Activated CD8-positive, alpha-beta memory T cell treated with anti-CD3 and anti-CD28 coated beads for 36 hours (primary cell): ENCODE measurements around the gene RETREG3. TPM values are rescaled to one million over a fixed set of nuclear protein-coding genes. Genes with fewer than 3 reads are reported as not detected.

ENCODE experiments used
- CTCF ChIA-PET: fragments of 350-600 bp; sonication (Branson Sonifier 250); formaldehyde crosslinking; loops from one replicate; lab custom pipeline; 2021; ENCODE audit warnings: antibody characterized with exemption; lab: Charles Lee
- POLR2A ChIA-PET: fragments of 350-600 bp; sonication (Branson Sonifier 250); formaldehyde crosslinking; loops from one replicate; lab custom pipeline; 2021; ENCODE audit warnings: antibody characterized with exemption; lab: Charles Lee
- total RNA-seq, 2 experiments: library from RNA; stranded (reverse); gene quantifications; one replicate each; pipeline ENCODE4 v1.2.3, GENCODE V29; 2021

RETREG3 gene
- total RNA-seq, 2 experiments from 2014 or later, result 29.6 to 30.2 TPM

DNA sequence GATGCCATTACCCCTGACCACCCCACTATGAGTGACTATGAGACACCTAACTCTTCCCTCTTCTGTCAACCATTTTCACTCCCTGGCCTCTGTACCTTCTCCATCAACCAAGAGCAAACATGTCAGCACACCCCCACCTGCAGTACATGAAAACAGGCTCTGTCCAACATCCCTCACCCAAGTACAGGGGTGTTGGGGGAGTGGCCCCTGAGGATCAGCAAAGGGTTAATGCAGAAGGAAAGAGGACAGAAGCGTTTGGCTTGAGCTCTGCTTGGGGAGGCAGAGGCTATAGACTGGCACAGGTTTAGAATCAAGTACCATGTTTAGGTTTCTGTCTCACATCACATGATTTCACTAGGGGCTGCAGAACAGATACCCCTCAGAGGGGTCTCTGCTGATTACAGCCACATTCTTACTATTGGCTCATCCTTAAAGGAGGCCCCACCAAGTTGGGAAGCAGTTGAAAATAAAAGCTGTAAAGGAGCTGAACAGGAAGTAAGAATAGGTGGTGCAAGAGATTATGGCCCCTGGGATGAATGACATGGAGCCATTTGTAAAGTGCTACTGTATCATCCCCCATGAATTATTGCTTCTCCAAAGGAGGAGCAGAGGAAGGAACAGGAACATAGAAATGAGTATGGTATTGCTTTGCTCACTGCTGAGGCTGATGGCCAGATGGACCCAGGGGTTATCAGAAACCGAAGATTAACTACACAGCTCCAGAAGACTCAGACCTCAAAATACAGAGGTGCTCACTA is 29.2 kb downstream of the RETREG3 start:
- ChIA-PET POLR2A (no interaction called here), CTCF (interaction anchor here (3.3 to 3.6 kb wide), 2 partner anchors 29 to 182 kb away, joined by 17 to 26 read pairs; partner anchors contain the start of genes RAMP2, RETREG3 and TUBG1)

DNA sequence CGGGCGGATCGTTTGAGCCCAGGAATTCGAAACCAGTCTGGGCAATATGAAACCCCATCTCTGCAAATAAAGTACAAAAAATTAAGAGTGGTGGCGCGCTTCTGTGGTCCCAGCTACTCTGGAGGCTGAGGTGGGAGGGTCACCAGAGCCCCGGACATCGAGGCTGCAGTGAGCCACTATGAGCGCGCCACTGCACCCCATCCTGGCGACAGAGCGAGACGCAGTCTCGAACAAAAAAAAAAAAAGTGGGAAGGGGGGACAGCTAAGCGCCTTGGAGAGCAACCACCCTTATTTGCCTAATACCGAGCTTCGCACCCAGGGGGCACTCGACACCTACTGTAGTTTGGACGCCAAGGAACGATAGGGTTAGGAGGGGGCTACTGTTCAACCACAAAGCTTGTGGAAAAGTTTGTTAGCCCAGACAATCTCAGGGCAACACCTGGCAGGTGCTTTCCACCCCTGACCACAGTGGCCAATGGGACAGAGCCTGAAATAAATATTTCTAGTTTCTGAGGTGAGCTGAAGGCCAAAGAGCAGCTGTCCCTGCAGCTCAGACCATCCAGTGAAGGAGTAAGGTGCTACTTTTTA is 30.8 kb downstream of the RETREG3 start:
- POLR2A ChIA-PET, result interaction anchor here (0.6 to 2.8 kb wide), 6 partner anchors 8 to 246 kb away, joined by 3 to 18 read pairs (median 4); partner anchors contain the start of genes BECN1, MLX, RETREG3 and TUBG1
- CTCF ChIA-PET, result interaction anchor here (0.5 to 3.6 kb wide), 35 partner anchors 8 to 656 kb away, joined by 3 to 26 read pairs (median 4); partner anchors contain the start of genes CNTD1, COA3, MLX and PLEKHH3

DNA sequence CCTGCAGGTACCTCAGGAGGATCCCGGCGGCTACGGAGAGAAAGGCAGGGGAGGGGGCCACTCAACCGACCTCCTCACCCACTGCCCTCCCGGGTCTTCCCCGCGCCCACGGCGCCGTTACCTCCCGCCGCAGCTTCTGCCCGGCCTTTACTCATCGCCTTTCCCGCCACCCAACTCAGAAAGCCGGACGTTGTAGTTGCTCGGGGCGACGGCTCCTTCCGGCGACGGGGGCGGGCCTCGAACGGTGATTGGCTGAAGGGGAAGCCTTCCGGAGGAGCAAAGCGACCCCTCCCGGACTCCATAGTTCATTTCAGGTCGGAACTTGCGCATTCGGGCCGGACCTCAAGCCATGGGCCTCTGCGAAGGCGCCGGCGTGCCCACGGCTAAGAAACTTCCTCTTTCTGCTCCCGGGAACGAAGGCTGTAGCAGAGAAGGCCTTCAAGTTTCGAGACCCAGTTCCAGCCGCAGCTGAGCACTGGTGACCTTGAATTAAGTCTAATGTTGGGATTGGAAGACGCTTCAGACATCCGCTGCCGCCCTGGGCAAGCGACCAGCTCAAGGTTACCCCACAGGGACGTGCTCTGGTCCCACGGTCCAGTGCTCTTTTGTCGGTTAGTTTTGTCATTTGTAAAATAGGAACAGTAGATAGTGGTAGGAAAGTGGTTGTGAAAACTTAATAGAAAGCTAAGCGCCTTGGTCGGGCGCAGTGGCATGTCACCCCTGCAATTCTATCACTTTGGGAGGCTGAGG is 31.5 kb downstream of the RETREG3 start, which contains the start of gene PSMC3IP:
Gene PSMC3IP (minus strand): TSS at position 198 of the 750 bp plus-strand sequence. CDS start 43 bp downstream, at position 155.
- POLR2A ChIA-PET, result interaction anchor here (0.6 to 2.8 kb wide), 7 partner anchors 8 to 247 kb away, joined by 3 to 18 read pairs (median 5); partner anchors contain the start of genes BECN1, MLX, RETREG3 and TUBG1

GRCh38 chr17:42577140-42577531 is 32.0 kb downstream of the RETREG3 start:
- ChIA-PET POLR2A (interaction anchor here (1.1 to 2.8 kb wide), 3 partner anchors 10 to 247 kb away, joined by 3 to 18 read pairs (median 6); partner anchors contain the start of genes BECN1 and MLX), CTCF (interaction anchor here (1.2 to 3.6 kb wide), 10 partner anchors 10 to 288 kb away, joined by 3 to 26 read pairs (median 10); partner anchors contain the start of genes MLX, RAMP2, RETREG3 and STAT5A)

More for the DNA sequence above, 31.5 kb downstream of the RETREG3 start, which contains the start of gene PSMC3IP:
- CTCF ChIA-PET, result interaction anchor here (0.5 to 3.6 kb wide), 31 partner anchors 7 to 656 kb away, joined by 3 to 26 read pairs (median 4); partner anchors contain the start of genes CNTD1, COA3, MLX and PLEKHH3

GRCh38 chr17:42574463-42574862 is 34.7 kb downstream of the RETREG3 start:
- CTCF ChIA-PET, result no interaction called here
- POLR2A ChIA-PET, result no interaction called here

DNA sequence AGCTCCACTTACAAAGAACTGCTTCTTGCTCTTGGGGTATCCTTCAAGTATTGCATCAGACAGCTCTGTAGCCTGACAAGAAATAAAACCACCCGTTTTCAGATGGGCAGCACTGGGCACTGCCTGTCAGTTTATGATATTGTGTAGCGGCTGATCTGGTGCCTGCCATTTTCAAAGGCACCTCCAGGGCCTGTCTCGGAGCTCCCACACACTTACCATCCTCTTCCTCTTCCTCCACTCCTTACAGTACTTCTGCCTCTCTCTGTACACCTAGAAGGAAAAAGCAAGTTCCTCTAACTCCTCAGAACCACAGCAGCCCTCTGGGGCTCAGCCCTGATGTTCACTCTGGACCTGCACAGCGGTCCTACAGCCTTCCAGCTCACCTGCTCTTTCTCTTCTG is 36.1 kb downstream of the RETREG3 start:
- ChIA-PET CTCF (no interaction called here), POLR2A (no interaction called here)

DNA sequence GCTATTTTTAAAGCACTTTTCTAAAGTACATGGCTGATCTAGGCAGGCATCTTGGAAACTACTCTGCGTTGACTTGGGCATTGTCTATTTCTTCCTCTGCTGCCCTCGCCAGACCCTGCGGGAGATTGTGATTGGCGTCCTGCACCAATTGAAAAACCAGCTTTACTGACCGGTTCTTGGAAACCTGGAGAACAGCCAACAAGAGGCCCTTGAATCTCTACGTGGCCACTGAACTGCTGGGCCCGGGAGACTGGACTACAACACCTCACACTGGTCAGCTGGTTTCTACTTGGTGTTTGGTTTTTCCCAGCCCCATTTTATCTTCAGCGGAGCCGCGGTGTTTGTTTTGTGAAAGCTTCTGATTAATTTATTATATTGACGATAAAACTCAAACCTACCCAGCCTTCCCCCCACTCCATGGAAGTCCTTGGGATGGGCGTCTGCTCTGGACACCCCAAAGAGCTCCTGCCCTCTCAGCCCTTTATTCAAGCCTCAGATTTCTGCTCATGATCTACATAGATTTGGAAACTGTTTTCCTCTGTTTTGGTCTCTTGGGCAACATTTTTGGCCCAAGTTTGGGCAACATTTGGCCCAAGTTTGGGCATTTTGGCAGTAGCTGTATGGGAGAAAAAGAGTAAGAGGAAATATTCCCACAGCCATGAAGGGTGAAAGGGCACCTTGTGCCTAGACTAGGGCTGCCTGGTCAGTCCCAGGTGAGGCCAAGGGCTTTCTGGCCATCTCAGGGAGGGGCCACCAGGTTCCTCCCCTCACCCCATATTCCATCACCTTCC is 37.5 kb downstream of the RETREG3 start:
- ChIA-PET CTCF (no interaction called here), POLR2A (no interaction called here)

DNA sequence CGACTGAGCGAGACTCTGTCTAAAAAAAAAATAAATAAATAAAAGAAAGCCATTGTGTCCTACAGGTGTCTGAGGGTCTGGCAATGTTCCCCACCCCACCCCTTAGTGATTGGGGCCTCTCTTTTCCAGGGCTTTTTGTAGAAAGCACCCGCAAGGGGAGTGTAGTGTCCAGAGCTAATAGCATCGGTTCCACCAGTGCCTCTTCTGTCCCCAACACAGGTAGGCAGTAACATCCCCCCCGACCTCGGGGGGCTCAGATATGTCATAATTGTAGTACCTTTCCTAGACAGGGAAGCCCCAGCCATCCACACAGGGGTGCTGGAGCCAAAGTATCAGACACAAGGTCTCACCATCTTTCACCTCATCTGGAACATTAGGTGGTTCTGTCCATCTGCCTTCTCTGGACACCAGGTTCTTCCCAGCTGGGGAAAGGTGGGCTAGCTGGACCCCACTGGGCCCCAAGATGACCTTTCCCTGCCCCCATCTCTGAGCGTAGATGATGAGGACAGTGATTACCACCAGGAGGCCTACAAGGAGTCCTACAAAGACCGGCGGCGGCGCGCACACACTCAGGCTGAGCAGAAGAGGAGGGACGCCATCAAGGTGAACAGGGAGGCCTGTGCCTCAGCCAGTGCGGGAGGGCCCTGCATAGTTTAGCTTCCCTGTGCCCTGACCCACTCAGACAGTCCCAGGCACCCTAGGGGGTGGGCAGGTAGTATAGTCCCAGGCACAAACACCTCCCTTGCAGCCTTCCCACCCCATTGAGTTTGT is 40.6 kb downstream of the RETREG3 start:
- ChIA-PET POLR2A (interaction anchor here (1.3 to 2.5 kb wide), 2 partner anchors 9 to 14 kb away, joined by 6 to 18 read pairs; partner anchors contain the start of gene PSMC3IP), CTCF (interaction anchor here (1.0 to 2.8 kb wide), 5 partner anchors 9 to 195 kb away, joined by 3 to 21 read pairs (median 4); partner anchors contain the start of gene PSMC3IP)

- CTCF ChIA-PET, result interaction anchor here (0.8 to 2.8 kb wide), 4 partner anchors 11 to 112 kb away, joined by 3 to 21 read pairs (median 3); partner anchors contain the start of gene PSMC3IP
- POLR2A ChIA-PET, result interaction anchor here (0.7 to 2.5 kb wide), 5 partner anchors 10 to 42 kb away, joined by 3 to 18 read pairs (median 5); partner anchors contain the start of genes NAGLU, PSMC3IP, RETREG3 and TUBG1
These were observed 42.1 kb downstream of the RETREG3 start, which contains the start of gene MLX for GRCh38 chr17:42566883-42567573. Gene MLX (plus strand): TSS chr17:42567100. CDS start chr17:42567125, 25 bp downstream.

GRCh38 chr17:42566215-42566882 is 42.8 kb downstream of the RETREG3 start:
- POLR2A ChIA-PET, result interaction anchor here (0.7 to 2.5 kb wide), 4 partner anchors 11 to 57 kb away, joined by 3 to 18 read pairs (median 5); partner anchors contain the start of genes PSMC3IP, RETREG3 and TUBG1
- CTCF ChIA-PET, result interaction anchor here (0.9 to 2.8 kb wide), 3 partner anchors 11 to 42 kb away, joined by 3 to 21 read pairs (median 3); partner anchors contain the start of gene PSMC3IP

DNA sequence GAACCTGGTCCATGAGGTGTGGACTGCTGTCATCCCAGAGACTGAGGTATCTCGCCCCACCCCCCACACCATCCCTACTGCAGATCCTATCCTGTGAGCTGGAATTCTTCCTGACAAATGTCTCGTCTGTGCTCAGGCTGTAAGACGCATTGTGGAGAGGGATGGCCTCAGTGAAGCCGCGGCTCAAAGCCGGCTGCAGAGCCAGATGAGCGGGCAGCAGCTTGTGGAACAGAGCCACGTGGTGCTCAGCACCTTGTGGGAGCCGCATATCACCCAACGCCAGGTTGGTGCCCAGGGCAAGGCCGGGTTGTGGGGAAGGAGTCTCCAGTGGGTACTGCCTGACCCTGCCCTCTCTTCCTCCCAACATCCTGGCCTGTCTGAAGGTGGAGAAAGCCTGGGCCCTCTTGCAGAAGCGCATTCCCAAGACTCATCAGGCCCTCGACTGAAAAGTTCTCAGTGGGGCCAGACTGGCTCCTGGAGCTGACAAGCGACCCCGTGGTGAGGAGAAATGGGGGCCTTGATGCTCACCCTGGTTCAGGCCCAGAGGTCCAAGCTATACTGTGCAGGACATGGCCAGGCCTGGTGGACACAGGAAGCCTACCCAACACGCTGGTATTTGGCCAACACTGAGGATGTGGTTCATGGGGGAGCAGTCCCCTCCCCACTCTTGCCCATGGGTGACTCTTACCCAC is 43.5 kb downstream of the RETREG3 start:
- POLR2A ChIA-PET, result interaction anchor here (0.7 to 1.7 kb wide), 3 partner anchors 11 to 58 kb away, joined by 3 to 6 read pairs (median 5); partner anchors contain the start of gene PSMC3IP
- CTCF ChIA-PET, result interaction anchor here (0.9 to 2.8 kb wide), 3 partner anchors 12 to 43 kb away, joined by 3 to 21 read pairs (median 3); partner anchors contain the start of gene PSMC3IP

GRCh38 chr17:42564815-42565522 is 44.2 kb downstream of the RETREG3 start:
- ChIA-PET POLR2A (interaction anchor here (1.2 to 1.7 kb wide), 2 partner anchors 10 to 12 kb away, joined by 5 to 6 read pairs; partner anchors contain the start of gene PSMC3IP), CTCF (no interaction called here)

GRCh38 chr17:42563950-42564349 is 45.2 kb downstream of the RETREG3 start:
- ChIA-PET POLR2A (no interaction called here), CTCF (no interaction called here)

DNA sequence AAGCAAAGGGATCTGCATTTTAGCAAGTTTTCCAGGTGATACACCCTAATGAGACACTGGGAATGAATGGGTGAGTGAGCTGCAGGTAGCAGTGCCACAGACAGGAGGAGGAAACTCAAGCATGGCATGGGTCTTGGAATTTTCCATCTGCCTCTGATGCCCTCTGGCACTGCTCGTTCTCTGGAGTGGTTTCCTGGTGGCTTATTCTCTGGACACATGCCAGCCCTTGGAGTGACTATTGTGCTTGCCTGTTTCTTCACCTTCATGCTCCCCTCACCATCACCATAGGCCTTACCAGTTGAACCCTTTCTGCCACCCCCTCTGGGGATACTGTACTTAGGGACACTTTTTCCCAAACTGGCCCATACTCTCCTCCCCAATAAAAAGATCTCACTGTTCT is 45.6 kb downstream of the RETREG3 start:
- ChIA-PET CTCF (no interaction called here), POLR2A (no interaction called here)
